Measurements from ENCODE around the gene CA10. TPM values are rescaled to one million over a fixed set of nuclear protein-coding genes. Genes with fewer than 3 reads are reported as not detected.

CA10 gene
- total RNA-seq, 1 donor from 2014 or later = not detected

GRCh38 chr17:51662204-51663056 is 496.1 kb downstream of the CA10 start:
- Mint-ChIP-seq H3K27me3 (ENCODE audit: unreplicated experiment) (no peaks in the 10 kb centered on the region), H3K36me3 (ENCODE audit: unreplicated experiment) (no peaks in the 10 kb centered on the region), H3K4me1 (ENCODE audit: unreplicated experiment) (no peaks in the 10 kb centered on the region), H3K27ac (ENCODE audit: unreplicated experiment) (no peak overlapping the region), H3K9me3 (ENCODE audit: unreplicated experiment) (peaks cover 1% of the 10 kb centered on the region), H3K4me3 (ENCODE audit: unreplicated experiment) (no peak overlapping the region)
- no peak for DNase-seq (ENCODE audit: extremely low spot score, unreplicated experiment)
- no peak for TF ChIP-seq CTCF (IDR thresholded peaks at IDR 0.05)

GRCh38 chr17:51661403-51661802 is 497.1 kb downstream of the CA10 start:
- H3K27ac Mint-ChIP-seq (ENCODE audit: unreplicated experiment) = no peak overlapping the region
- DNase-seq (ENCODE audit: extremely low spot score, unreplicated experiment) = no peak
- no peak overlapping the region for H3K4me3 Mint-ChIP-seq (ENCODE audit: unreplicated experiment)
- H3K27me3 Mint-ChIP-seq (ENCODE audit: unreplicated experiment) = no peaks in the 10 kb centered on the region
- H3K9me3 Mint-ChIP-seq (ENCODE audit: unreplicated experiment) = no peaks in the 10 kb centered on the region
- H3K4me1 Mint-ChIP-seq (ENCODE audit: unreplicated experiment) = no peaks in the 10 kb centered on the region
- TF ChIP-seq CTCF (IDR thresholded peaks at IDR 0.05) = no peak
- no peaks in the 10 kb centered on the region for H3K36me3 Mint-ChIP-seq (ENCODE audit: unreplicated experiment)

- H3K9me3 Mint-ChIP-seq (ENCODE audit: unreplicated experiment) = no peaks in the 10 kb centered on the region
- no peak overlapping the region for H3K27ac Mint-ChIP-seq (ENCODE audit: unreplicated experiment)
- no peak for DNase-seq (ENCODE audit: extremely low spot score, unreplicated experiment)
- H3K4me3 Mint-ChIP-seq (ENCODE audit: unreplicated experiment) = no peak overlapping the region
- H3K36me3 Mint-ChIP-seq (ENCODE audit: unreplicated experiment) = no peaks in the 10 kb centered on the region
- H3K27me3 Mint-ChIP-seq (ENCODE audit: unreplicated experiment) = no peaks in the 10 kb centered on the region
- no peaks in the 10 kb centered on the region for H3K4me1 Mint-ChIP-seq (ENCODE audit: unreplicated experiment)
- no peak for TF ChIP-seq CTCF (IDR thresholded peaks at IDR 0.05)
Measured at GRCh38 chr17:51660266-51660665, 498.2 kb downstream of the CA10 start.

GRCh38 chr17:51657224-51657623 is 501.3 kb downstream of the CA10 start:
- H3K4me3 Mint-ChIP-seq (ENCODE audit: unreplicated experiment) = no peak overlapping the region
- H3K9me3 Mint-ChIP-seq (ENCODE audit: unreplicated experiment) = no peaks in the 10 kb centered on the region
- TF ChIP-seq CTCF (IDR thresholded peaks at IDR 0.05) = no peak
- H3K4me1 Mint-ChIP-seq (ENCODE audit: unreplicated experiment) = no peaks in the 10 kb centered on the region
- no peaks in the 10 kb centered on the region for H3K36me3 Mint-ChIP-seq (ENCODE audit: unreplicated experiment)
- no peaks in the 10 kb centered on the region for H3K27me3 Mint-ChIP-seq (ENCODE audit: unreplicated experiment)
- no peak overlapping the region for H3K27ac Mint-ChIP-seq (ENCODE audit: unreplicated experiment)
- no peak for DNase-seq (ENCODE audit: extremely low spot score, unreplicated experiment)

- Mint-ChIP-seq H3K36me3 (ENCODE audit: unreplicated experiment) (no peaks in the 10 kb centered on the region), H3K27ac (ENCODE audit: unreplicated experiment) (no peak overlapping the region), H3K4me1 (ENCODE audit: unreplicated experiment) (no peaks in the 10 kb centered on the region), H3K4me3 (ENCODE audit: unreplicated experiment) (no peak overlapping the region), H3K27me3 (ENCODE audit: unreplicated experiment) (no peaks in the 10 kb centered on the region), H3K9me3 (ENCODE audit: unreplicated experiment) (no peaks in the 10 kb centered on the region)
- DNase-seq (ENCODE audit: extremely low spot score, unreplicated experiment) = no peak
- no peak for TF ChIP-seq CTCF (IDR thresholded peaks at IDR 0.05)
Measured at GRCh38 chr17:51653878-51654277, 504.6 kb downstream of the CA10 start.

All from osteocyte (in vitro differentiated cells).